HepG2 (cell line): ENCODE results near the gene FGFR1OP2.

Experiments
- EP300 ChIP-seq, 3 experiments: sonication (generic) in 1 of 3; formaldehyde crosslinking in 1 of 3; IDR thresholded peaks; 2 replicates each; pipeline versions ENCODE4 v1.5.1 to v1.6.1; 2011 to 2020; ENCODE audit warnings: low read depth in 2 of 3, low read length in 2 of 3, borderline replicate concordance in 1 of 3, improper control_type of control experiment in 1 of 3, mild to moderate bottlenecking in 1 of 3, missing genetic modification reagents in 1 of 3, moderate library complexity in 1 of 3
- JUND ChIP-seq: sonication (generic); formaldehyde crosslinking; IDR thresholded peaks from 2 replicates; pipeline ENCODE4 v1.8.0; 2022; ENCODE audit warnings: mild to moderate bottlenecking, missing genetic modification reagents
- KAT7 ChIP-seq: IDR thresholded peaks from 2 replicates; pipeline ENCODE4 v1.6.1; 2018; ENCODE audit warnings: borderline replicate concordance, missing compliant biosample characterization
- PBX3 ChIP-seq: sonication (generic); formaldehyde crosslinking; IDR thresholded peaks from 2 replicates; pipeline ENCODE4 v1.8.1; 2023; ENCODE audit warnings: missing genetic modification reagents, inconsistent platforms, borderline replicate concordance
- RBFOX2 ChIP-seq: fragments of 200-400 bp; formaldehyde crosslinking; IDR thresholded peaks from 2 replicates; pipeline ENCODE4 v1.6.1; 2017; ENCODE audit warnings: low read depth, mild to moderate bottlenecking, low read length
- ZNF570 ChIP-seq: sonication (generic); formaldehyde crosslinking; IDR thresholded peaks from 2 replicates; pipeline ENCODE4 v1.4.0; 2020; ENCODE audit warnings: mild to moderate bottlenecking, missing genetic modification reagents, borderline replicate concordance
- TF ChIP-seq, protein P1 (sequence below): sonication (generic); formaldehyde crosslinking; IDR thresholded peaks from 2 replicates; pipeline ENCODE4 v1.4.0; 2020; ENCODE audit warnings: missing genetic modification reagents, mild to moderate bottlenecking, borderline replicate concordance
- TF ChIP-seq, protein P2 (sequence below): sonication (generic); formaldehyde crosslinking; conservative IDR thresholded peaks from 2 replicates; pipeline ENCODE4 v1.5.0; 2020; ENCODE audit warnings: missing genetic modification reagents
- TF ChIP-seq, protein P3 (sequence below): sonication (generic); formaldehyde crosslinking; IDR thresholded peaks from 2 replicates; pipeline ENCODE4 v1.4.0; 2020; ENCODE audit warnings: low read depth, mild to moderate bottlenecking, missing genetic modification reagents

GRCh38 chr12:27015730-27016076 is 77.4 kb downstream of the FGFR1OP2 start:
- TF ChIP-seq EP300 (IDR thresholded peaks at IDR 0.05; ENCODE audit: low read depth in 2 of 2, low read length in 2 of 2): no peak
- no peak for TF ChIP-seq EP300 (CRISPR knock-in tag; IDR thresholded peaks at IDR 0.05; ENCODE audit: borderline replicate concordance)
- no peak for TF ChIP-seq RBFOX2
- TF ChIP-seq PBX3 (CRISPR knock-in tag): no peak
- no peak for TF ChIP-seq ZNF570 (CRISPR knock-in tag)
- TF ChIP-seq, protein P1, sequence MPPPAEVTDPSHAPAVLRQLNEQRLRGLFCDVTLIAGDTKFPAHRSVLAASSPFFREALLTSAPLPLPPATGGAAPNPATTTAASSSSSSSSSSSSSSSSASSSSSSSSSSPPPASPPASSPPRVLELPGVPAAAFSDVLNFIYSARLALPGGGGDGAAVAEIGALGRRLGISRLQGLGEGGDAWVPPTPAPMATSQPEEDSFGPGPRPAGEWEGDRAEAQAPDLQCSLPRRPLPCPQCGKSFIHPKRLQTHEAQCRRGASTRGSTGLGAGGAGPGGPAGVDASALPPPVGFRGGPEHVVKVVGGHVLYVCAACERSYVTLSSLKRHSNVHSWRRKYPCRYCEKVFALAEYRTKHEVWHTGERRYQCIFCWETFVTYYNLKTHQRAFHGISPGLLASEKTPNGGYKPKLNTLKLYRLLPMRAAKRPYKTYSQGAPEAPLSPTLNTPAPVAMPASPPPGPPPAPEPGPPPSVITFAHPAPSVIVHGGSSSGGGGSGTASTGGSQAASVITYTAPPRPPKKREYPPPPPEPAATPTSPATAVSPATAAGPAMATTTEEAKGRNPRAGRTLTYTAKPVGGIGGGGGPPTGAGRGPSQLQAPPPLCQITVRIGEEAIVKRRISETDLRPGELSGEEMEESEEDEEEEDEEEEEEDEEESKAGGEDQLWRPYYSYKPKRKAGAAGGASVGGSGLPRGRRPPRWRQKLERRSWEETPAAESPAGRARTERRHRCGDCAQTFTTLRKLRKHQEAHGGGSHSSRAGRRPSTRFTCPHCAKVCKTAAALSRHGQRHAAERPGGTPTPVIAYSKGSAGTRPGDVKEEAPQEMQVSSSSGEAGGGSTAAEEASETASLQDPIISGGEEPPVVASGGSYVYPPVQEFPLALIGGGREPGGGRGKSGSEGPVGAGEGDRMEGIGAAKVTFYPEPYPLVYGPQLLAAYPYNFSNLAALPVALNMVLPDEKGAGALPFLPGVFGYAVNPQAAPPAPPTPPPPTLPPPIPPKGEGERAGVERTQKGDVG: no peak
- TF ChIP-seq, protein P2, sequence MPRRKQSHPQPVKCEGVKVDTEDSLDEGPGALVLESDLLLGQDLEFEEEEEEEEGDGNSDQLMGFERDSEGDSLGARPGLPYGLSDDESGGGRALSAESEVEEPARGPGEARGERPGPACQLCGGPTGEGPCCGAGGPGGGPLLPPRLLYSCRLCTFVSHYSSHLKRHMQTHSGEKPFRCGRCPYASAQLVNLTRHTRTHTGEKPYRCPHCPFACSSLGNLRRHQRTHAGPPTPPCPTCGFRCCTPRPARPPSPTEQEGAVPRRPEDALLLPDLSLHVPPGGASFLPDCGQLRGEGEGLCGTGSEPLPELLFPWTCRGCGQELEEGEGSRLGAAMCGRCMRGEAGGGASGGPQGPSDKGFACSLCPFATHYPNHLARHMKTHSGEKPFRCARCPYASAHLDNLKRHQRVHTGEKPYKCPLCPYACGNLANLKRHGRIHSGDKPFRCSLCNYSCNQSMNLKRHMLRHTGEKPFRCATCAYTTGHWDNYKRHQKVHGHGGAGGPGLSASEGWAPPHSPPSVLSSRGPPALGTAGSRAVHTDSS (CRISPR knock-in tag): no peak
- no peak for TF ChIP-seq JUND (CRISPR knock-in tag)
- TF ChIP-seq, protein P3, sequence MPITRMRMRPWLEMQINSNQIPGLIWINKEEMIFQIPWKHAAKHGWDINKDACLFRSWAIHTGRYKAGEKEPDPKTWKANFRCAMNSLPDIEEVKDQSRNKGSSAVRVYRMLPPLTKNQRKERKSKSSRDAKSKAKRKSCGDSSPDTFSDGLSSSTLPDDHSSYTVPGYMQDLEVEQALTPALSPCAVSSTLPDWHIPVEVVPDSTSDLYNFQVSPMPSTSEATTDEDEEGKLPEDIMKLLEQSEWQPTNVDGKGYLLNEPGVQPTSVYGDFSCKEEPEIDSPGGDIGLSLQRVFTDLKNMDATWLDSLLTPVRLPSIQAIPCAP (CRISPR knock-in tag): no peak
- TF ChIP-seq KAT7 (CRISPR knock-in tag): no peak
